Urinary bladder (tissue), 4 donors: Measurements from ENCODE around the gene TMEM30A. TPM values are rescaled to one million over a fixed set of nuclear protein-coding genes. Genes with fewer than 3 reads are reported as not detected.

Source experiments
- DNase-seq: peaks from one replicate; pipeline ENCODE4 v3.0.0-alpha.2; 2015; ENCODE audit errors: extremely low spot score
- H3K27ac ChIP-seq: one replicate; pipeline ENCODE4 v1.5.1; 2013; ENCODE audit warnings: low read depth, mild to moderate bottlenecking, moderate library complexity
- H3K36me3 ChIP-seq: one replicate; pipeline ENCODE4 v1.6.1; 2013; ENCODE audit warnings: mild to moderate bottlenecking, moderate library complexity; ENCODE audit not compliant: insufficient read depth
- H3K4me1 ChIP-seq: one replicate; pipeline ENCODE4 v1.6.1; 2013; ENCODE audit warnings: mild to moderate bottlenecking, moderate library complexity; ENCODE audit not compliant: insufficient read depth
- H3K4me3 ChIP-seq: one replicate; pipeline ENCODE4 v1.5.1; 2013; ENCODE audit warnings: low read depth, low read length
- WGBS: extraction: QIAGEN DNeasy Blood & Tissue Kit; methylation state at CpG from one replicate; pipeline ENCODE4 v1.1.7; 2013; 5-methylcytosine and 5-hydroxymethylcytosine counted together
- polyA plus RNA-seq: library from polyadenylated mRNA; stranded (reverse); fragments of 200-250 nt; gene quantifications from one replicate; pipeline ENCODE4 v1.2.3, GENCODE V29; 2013
- total RNA-seq: library from RNA; depleted of rRNA; stranded (reverse); fragments of >200 nt; gene quantifications from one replicate; pipeline ENCODE4 v1.2.3, GENCODE V29; 2014
- donor health status: healthy with polysubstance abuse.
- donor health status: healthy.

TMEM30A gene
- total and polyA plus RNA-seq, 2 donors, result 77.8 to 179 TPM

- H3K4me3 ChIP-seq, result no peak overlapping the region
- 87% methylated on average over 4 of the region's 4 CpGs for WGBS
- H3K27ac ChIP-seq, result no peak overlapping the region
- no peaks in the 10 kb centered on the region for H3K4me1 ChIP-seq
- no peak for DNase-seq
- H3K36me3 ChIP-seq, result peaks cover 2% of the 10 kb centered on the region
Measured at GRCh38 chr6:75233092-75233615, 51.4 kb downstream of the TMEM30A start.

- DNase-seq, result no peak
- Histone ChIP-seq H3K4me3 (no peak overlapping the region), H3K4me1 (no peaks in the 10 kb centered on the region), H3K36me3 (no peaks in the 10 kb centered on the region), H3K27ac (no peak overlapping the region)
- WGBS, result 55% methylated on average over 10 of the region's 10 CpGs
Measured at GRCh38 chr6:75230484-75231325, 53.9 kb downstream of the TMEM30A start.

GRCh38 chr6:75224303-75224926, 60.2 kb downstream of the TMEM30A start:
- H3K4me1 ChIP-seq, result no peaks in the 10 kb centered on the region
- no peak for DNase-seq
- H3K27ac ChIP-seq, result no peak overlapping the region
- H3K36me3 ChIP-seq, result no peaks in the 10 kb centered on the region
- no peak overlapping the region for H3K4me3 ChIP-seq
- 67% methylated on average over 6 of the region's 6 CpGs for WGBS

- H3K36me3 ChIP-seq, result no peaks in the 10 kb centered on the region
- H3K4me1 ChIP-seq, result no peaks in the 10 kb centered on the region
- H3K4me3 ChIP-seq, result no peak overlapping the region
- no peak for DNase-seq
- 80% methylated on average over 2 of the region's 2 CpGs for WGBS
- no peak overlapping the region for H3K27ac ChIP-seq
Measured at GRCh38 chr6:75223428-75223827, 61.2 kb downstream of the TMEM30A start.

GRCh38 chr6:75222261-75222660, 62.3 kb downstream of the TMEM30A start:
- H3K4me3 ChIP-seq, result no peak overlapping the region
- H3K36me3 ChIP-seq, result no peaks in the 10 kb centered on the region
- H3K4me1 ChIP-seq, result no peaks in the 10 kb centered on the region
- H3K27ac ChIP-seq, result no peak overlapping the region
- no peak for DNase-seq

- Histone ChIP-seq H3K27ac (no peak overlapping the region), H3K4me1 (no peaks in the 10 kb centered on the region), H3K36me3 (no peaks in the 10 kb centered on the region), H3K4me3 (no peak overlapping the region)
- 82% methylated on average over 4 of the region's 4 CpGs for WGBS
- DNase-seq, result no peak
Measured at GRCh38 chr6:75221116-75221515, 63.5 kb downstream of the TMEM30A start.

- 48% methylated on average over 1 of the region's 1 CpG for WGBS
- no peak overlapping the region for H3K4me3 ChIP-seq
- no peak for DNase-seq
- peak overlapping the region; percentile 23 for H3K27ac ChIP-seq
- H3K4me1 ChIP-seq, result no peaks in the 10 kb centered on the region
- H3K36me3 ChIP-seq, result no peaks in the 10 kb centered on the region
Measured at GRCh38 chr6:75220357-75220756, 64.2 kb downstream of the TMEM30A start.

- no peak overlapping the region for H3K27ac ChIP-seq
- H3K4me1 ChIP-seq, result no peaks in the 10 kb centered on the region
- no peaks in the 10 kb centered on the region for H3K36me3 ChIP-seq
- no peak for DNase-seq
- WGBS, result 76% methylated on average over 3 of the region's 3 CpGs
- no peak overlapping the region for H3K4me3 ChIP-seq
Measured at GRCh38 chr6:75219263-75219662, 65.3 kb downstream of the TMEM30A start.

- 6% methylated on average over 4 of the region's 4 CpGs for WGBS
- Histone ChIP-seq H3K4me3 (no peak overlapping the region), H3K27ac (no peak overlapping the region), H3K4me1 (no peaks in the 10 kb centered on the region), H3K36me3 (no peaks in the 10 kb centered on the region)
- DNase-seq, result no peak
Measured at GRCh38 chr6:75217193-75217592, 67.4 kb downstream of the TMEM30A start.

GRCh38 chr6:75215291-75215690, 69.3 kb downstream of the TMEM30A start:
- Histone ChIP-seq H3K4me1 (no peaks in the 10 kb centered on the region), H3K27ac (no peak overlapping the region), H3K4me3 (no peak overlapping the region), H3K36me3 (no peaks in the 10 kb centered on the region)
- no peak for DNase-seq
- 82% methylated on average over 4 of the region's 4 CpGs for WGBS

GRCh38 chr6:75213732-75214131, 70.9 kb downstream of the TMEM30A start:
- no peak overlapping the region for H3K4me3 ChIP-seq
- 84% methylated on average over 2 of the region's 2 CpGs for WGBS

GRCh38 chr6:75213112-75213511, 71.5 kb downstream of the TMEM30A start:
- Histone ChIP-seq H3K4me3 (no peak overlapping the region), H3K36me3 (no peaks in the 10 kb centered on the region), H3K4me1 (no peaks in the 10 kb centered on the region), H3K27ac (no peak overlapping the region)
- 20% methylated on average over 1 of the region's 1 CpG for WGBS
- DNase-seq, result no peak

More at GRCh38 chr6:75213732-75214131, 70.9 kb downstream of the TMEM30A start:
- Histone ChIP-seq H3K27ac (no peak overlapping the region), H3K36me3 (no peaks in the 10 kb centered on the region), H3K4me1 (no peaks in the 10 kb centered on the region)
- DNase-seq, result no peak

- no peak overlapping the region for H3K27ac ChIP-seq
- no peak for DNase-seq
- H3K4me3 ChIP-seq, result no peak overlapping the region
- H3K4me1 ChIP-seq, result no peaks in the 10 kb centered on the region
- no peaks in the 10 kb centered on the region for H3K36me3 ChIP-seq
- WGBS, result 23% methylated on average over 3 of the region's 3 CpGs
Measured at GRCh38 chr6:75211920-75212590, 72.5 kb downstream of the TMEM30A start.
